IPS-20b (cell line): ENCODE results near the gene COMMD3.
A peak's percentile ranks its signal among the peaks of the same experiment; 100 is the strongest.

Experiments
- H3K27ac ChIP-seq: one replicate; pipeline ENCODE4 v1.5.1; 2013; ENCODE audit warnings: low read length
- H3K27me3 ChIP-seq: 2 replicates; pipeline ENCODE4 v1.6.1; 2013; ENCODE audit warnings: mild to moderate bottlenecking, low read length, inconsistent platforms; ENCODE audit not compliant: insufficient read depth
- H3K36me3 ChIP-seq: 2 replicates; pipeline ENCODE4 v1.6.1; 2013; ENCODE audit warnings: low read depth, mild to moderate bottlenecking, inconsistent platforms, low read length, moderate library complexity; ENCODE audit not compliant: insufficient read depth
- H3K4me1 ChIP-seq: 2 replicates; pipeline ENCODE4 v1.6.1; 2013; ENCODE audit warnings: mild to moderate bottlenecking, control low read depth, inconsistent platforms, low read length, moderate library complexity; ENCODE audit not compliant: insufficient read depth
- H3K4me3 ChIP-seq: 2 replicates; pipeline ENCODE4 v1.5.1; 2013; ENCODE audit warnings: mild to moderate bottlenecking, low read length, inconsistent platforms
- H3K9ac ChIP-seq: 2 replicates; pipeline ENCODE4 v1.6.1; 2013; ENCODE audit warnings: low read depth, mild to moderate bottlenecking, inconsistent platforms, low read length, moderate library complexity
- H3K9me3 ChIP-seq: 2 replicates; pipeline ENCODE4 v1.6.1; 2013; ENCODE audit warnings: mild to moderate bottlenecking, low read depth, low read length, inconsistent platforms; ENCODE audit not compliant: insufficient read depth

COMMD3 gene

DNA sequence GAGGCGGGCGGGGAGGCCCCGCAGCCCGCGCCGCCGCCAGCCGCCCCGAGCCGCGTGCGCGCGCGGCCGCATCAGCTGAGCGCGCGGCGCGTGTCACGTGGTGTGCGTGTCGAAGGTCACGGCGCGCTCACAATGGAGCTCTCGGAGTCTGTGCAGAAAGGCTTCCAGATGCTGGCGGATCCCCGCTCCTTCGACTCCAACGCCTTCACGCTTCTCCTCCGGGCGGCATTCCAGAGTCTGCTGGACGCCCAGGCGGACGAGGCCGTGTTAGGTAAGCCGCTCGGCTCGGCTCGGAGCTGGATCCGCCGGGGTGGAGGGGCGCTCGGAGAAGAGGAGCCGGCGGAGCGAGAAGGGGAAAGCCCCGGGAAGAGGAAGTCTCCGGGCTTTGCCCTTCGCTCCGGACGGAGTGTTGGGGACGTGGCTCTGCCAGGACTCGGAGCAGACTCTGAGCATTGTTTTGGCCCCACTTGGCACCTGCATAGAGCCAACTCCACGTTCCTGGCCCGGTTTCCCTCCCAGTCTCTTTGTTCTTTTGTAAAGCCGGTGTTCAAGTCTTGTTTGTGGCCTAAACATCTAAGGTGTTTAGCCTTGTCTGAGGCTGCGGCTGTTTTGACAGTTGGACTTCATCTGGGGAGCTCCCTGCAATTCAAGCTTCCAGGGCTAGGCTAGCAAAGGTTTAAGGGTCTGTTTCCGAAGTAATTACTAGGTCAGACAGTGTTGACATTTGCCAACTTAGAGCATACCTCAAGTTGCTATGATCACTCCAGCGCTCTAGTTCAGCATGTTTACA is at the start of gene COMMD3:
Gene COMMD3 (plus strand): TSS at position 103 of the 790 bp plus-strand sequence. CDS start 30 bp downstream, at position 133.
- Histone ChIP-seq H3K9me3 (no peaks in the 10 kb centered on the region), H3K36me3 (no peaks in the 10 kb centered on the region), H3K9ac (peak within 1 kb of the TSS; percentile 19; the same call in 1 of the 2 replicates), H3K27me3 (peaks cover 70% of the 10 kb centered on the region), H3K4me3 (peak within 1 kb of the TSS; percentile 80), H3K4me1 (peaks cover 22% of the 10 kb centered on the region; the same call in 1 of the 2 replicates), H3K27ac (no peak within 1 kb of the TSS)

DNA sequence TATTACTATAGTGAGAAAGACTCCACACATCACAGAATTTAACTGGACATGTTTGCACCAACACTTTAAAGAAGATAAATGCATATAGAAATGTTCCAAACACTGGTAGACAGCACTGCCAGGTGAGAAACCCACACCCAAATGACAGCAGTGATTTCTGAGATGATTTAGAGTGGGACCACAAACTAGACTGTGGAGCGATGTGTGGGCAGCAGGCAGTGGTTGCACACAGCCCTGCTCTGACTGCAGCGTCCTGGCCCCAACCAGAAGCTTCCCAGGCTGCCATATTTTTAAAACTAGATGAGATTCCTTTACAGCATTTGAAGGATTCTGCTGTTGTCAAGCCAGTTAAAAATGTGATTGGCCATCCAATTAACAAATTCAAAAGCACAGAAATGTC is 47.7 kb upstream of the COMMD3 start:
- no peaks in the 10 kb centered on the region for H3K9me3 ChIP-seq
- H3K4me3 ChIP-seq, result no peak overlapping the region
- H3K27me3 ChIP-seq, result no peaks in the 10 kb centered on the region
- no peak overlapping the region for H3K27ac ChIP-seq
- H3K36me3 ChIP-seq, result no peaks in the 10 kb centered on the region
- no peaks in the 10 kb centered on the region for H3K4me1 ChIP-seq
- H3K9ac ChIP-seq, result no peak overlapping the region

DNA sequence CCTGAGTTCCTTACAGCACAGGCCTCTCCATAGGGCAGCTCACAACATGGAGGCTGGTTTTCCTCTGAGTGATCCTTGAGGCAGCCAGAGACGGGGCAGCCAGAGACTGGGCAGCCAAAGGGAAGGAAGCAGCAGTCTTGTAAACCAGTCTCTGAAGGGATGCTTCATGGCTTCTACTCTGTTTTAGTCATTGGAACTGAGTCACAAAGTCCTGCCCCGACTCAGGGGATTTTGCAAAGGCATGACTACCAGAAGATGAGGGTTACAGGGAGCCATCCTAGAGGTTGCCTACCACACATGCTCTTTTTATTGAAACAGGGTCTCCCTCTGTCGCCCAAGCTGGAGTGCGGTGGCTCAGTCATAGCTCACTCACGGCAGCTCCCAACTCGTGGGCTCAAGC is 44.4 kb upstream of the COMMD3 start:
- H3K27ac ChIP-seq, result no peak overlapping the region
- H3K27me3 ChIP-seq, result no peaks in the 10 kb centered on the region
- H3K4me1 ChIP-seq, result no peaks in the 10 kb centered on the region
- H3K36me3 ChIP-seq, result no peaks in the 10 kb centered on the region
- no peak overlapping the region for H3K4me3 ChIP-seq
- H3K9ac ChIP-seq, result no peak overlapping the region
- H3K9me3 ChIP-seq, result no peaks in the 10 kb centered on the region

DNA sequence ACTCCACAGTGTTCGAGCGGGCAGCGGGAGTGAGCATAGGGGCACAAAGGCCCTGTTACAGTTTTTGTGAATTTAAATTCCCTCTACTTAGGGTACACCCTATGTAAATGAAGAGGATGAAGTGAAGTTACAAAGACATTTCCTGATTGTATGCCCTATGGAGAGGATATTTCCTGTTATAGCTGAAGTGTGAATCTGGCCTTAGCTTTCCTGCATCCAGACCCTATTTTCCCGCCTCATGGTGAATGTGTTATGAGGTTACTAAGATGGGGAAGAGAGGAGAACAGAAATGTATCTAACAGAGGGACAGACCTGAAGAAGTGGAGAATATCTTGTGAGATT is 37.8 kb upstream of the COMMD3 start:
- Histone ChIP-seq H3K9ac (no peak overlapping the region), H3K27me3 (no peaks in the 10 kb centered on the region), H3K27ac (no peak overlapping the region), H3K4me3 (0 out of 2 replicates have a peak overlapping the region, but pooled peaks have one; percentile 3), H3K4me1 (peaks cover 19% of the 10 kb centered on the region; the same call in 1 of the 2 replicates), H3K9me3 (no peaks in the 10 kb centered on the region), H3K36me3 (no peaks in the 10 kb centered on the region)

DNA sequence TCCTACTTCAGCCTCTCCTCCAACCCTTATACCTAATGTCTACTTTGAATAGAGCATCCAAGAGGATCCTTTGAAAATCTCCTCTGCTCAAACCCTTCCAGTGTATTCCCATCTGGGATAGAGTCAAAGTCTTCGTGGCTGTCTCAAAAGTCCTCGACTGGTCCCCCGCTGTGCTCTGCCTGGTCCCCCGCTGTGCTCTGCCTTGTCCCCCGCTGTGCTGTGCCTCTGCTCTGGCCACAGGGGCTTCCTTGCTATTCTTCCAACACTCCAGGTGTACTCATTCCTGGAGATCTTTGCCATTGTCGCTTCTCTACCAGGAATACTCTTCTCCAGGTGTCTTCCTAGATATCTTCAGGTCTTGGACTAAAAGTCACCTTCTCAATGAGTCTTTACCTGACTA is 36.1 kb upstream of the COMMD3 start:
- Histone ChIP-seq H3K9ac (no peak overlapping the region), H3K27ac (no peak overlapping the region), H3K4me1 (peaks cover 19% of the 10 kb centered on the region; the same call in 1 of the 2 replicates), H3K27me3 (no peaks in the 10 kb centered on the region), H3K4me3 (no peak overlapping the region), H3K36me3 (no peaks in the 10 kb centered on the region), H3K9me3 (no peaks in the 10 kb centered on the region)

DNA sequence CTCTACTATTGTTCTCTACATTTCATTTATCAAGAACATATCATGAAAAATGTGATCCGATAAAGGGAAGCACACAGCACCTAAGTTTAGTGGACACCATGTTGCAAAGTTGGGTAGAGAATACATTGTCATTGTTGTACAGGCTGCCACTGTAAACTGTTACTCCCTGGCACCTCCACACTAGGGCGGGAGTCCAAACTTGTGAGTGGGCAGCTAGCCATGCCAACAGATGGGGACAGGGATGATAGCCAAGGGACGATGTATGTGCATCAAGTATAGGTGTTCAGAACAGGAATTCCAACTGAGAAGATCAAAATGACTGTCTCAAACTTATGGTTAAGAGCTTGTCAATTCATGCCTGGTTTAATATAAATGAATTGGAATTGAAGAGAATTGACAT is 31.1 kb upstream of the COMMD3 start:
- no peak overlapping the region for H3K9ac ChIP-seq
- no peaks in the 10 kb centered on the region for H3K36me3 ChIP-seq
- H3K27ac ChIP-seq, result no peak overlapping the region
- H3K27me3 ChIP-seq, result no peaks in the 10 kb centered on the region
- H3K4me3 ChIP-seq, result no peak overlapping the region
- H3K9me3 ChIP-seq, result no peaks in the 10 kb centered on the region
- H3K4me1 ChIP-seq, result peaks cover 2% of the 10 kb centered on the region; the same call in 1 of the 2 replicates

DNA sequence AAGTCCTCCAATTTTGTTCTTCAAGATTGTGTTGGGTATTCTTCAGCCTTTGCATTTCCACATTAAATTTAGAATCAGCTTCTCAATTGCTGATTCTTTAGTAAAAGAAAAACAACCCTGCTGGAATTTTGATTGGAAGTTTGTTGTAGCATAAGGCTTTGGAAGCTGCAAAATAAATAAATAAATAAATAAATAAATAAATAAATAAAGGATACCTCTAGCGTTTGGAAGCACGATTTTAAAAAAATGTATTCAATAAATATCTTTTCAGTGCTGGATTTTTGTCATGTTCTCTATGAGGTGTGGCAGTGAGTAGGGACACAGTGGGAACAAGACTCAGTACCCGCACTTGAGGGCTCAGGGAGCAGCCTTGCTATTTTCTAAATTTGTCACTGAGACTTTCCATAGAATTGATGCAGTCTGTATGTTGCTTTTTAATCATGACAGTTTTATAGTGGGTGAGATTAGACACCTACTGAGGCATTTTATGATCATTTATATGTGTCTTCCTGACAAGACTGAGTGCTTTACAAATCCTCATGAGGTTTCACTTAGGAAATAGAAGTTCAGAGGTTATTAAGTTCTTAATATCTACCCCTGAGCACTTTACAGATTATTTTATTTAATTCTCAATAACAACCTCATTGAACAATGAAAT is 22.3 kb upstream of the COMMD3 start:
- no peak overlapping the region for H3K9ac ChIP-seq
- no peaks in the 10 kb centered on the region for H3K9me3 ChIP-seq
- no peak overlapping the region for H3K4me3 ChIP-seq
- no peaks in the 10 kb centered on the region for H3K4me1 ChIP-seq
- H3K27me3 ChIP-seq, result no peaks in the 10 kb centered on the region
- no peaks in the 10 kb centered on the region for H3K36me3 ChIP-seq
- H3K27ac ChIP-seq, result no peak overlapping the region

DNA sequence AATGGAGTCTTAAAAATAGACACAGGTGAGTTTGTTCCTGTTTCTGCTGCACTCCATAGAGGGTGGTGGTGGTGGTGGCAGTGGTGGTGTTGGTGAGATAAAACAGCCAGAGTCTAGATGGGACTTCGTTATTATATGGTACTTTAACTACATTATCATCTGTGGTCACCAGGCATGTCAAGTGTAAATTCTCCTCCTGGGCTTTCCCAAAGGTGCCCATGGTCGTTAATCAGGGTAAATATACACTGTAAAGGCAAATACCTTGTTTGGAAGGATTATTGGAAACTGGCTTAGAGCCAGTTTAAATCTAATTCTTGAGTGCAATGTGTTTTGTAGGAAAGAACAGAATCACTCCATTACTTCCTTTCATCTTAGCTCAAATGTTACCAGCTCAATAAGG is 21.5 kb upstream of the COMMD3 start:
- no peaks in the 10 kb centered on the region for H3K4me1 ChIP-seq
- no peak overlapping the region for H3K27ac ChIP-seq
- H3K27me3 ChIP-seq, result no peaks in the 10 kb centered on the region

DNA sequence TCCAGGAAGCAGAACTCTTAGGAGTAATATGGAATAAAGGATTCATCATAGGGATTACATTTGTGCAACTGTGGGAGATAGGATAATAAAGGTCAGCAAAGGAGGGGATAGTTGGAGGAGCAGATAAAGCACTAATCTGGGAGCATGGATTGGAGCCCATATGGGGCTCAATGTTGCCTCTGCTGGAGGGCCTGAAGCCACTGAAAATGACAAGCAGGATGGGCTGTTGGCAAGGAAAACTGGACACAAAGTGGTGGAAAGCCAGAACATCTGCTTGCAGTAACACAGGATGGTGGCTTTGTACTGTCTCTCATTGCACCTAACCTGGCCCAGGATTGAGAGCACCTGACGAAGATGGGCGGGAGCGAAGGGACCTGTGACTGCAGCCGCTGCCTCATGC is 15.0 kb upstream of the COMMD3 start:
- H3K27me3 ChIP-seq, result no peaks in the 10 kb centered on the region
- H3K36me3 ChIP-seq, result no peaks in the 10 kb centered on the region
- no peak overlapping the region for H3K27ac ChIP-seq
- H3K4me3 ChIP-seq, result no peak overlapping the region
- peaks cover 3% of the 10 kb centered on the region; the same call in 1 of the 2 replicates for H3K9me3 ChIP-seq
- H3K9ac ChIP-seq, result no peak overlapping the region
- H3K4me1 ChIP-seq, result no peaks in the 10 kb centered on the region

More for the DNA sequence above, 21.5 kb upstream of the COMMD3 start:
- Histone ChIP-seq H3K36me3 (no peaks in the 10 kb centered on the region), H3K9ac (no peak overlapping the region), H3K9me3 (no peaks in the 10 kb centered on the region), H3K4me3 (no peak overlapping the region)

DNA sequence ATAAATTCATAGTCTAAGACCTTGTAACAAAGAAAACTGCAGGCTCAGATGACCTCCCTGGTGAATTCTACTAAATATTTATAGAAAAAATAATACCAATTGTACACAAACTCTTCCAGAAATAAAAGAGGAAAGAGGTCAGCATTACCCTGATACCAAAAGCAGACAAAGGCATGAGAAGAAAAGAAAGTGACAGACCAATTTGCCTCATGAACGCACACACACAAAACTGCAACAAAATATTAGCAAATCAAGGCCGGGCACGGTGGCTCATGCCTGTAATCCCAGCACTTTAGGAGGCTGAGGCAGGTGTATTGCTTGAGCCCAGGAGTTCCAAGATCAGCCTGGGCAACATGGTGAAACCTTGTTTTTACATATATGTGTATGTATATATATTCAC is 12.7 kb upstream of the COMMD3 start:
- Histone ChIP-seq H3K27ac (no peak overlapping the region), H3K27me3 (no peaks in the 10 kb centered on the region)

DNA sequence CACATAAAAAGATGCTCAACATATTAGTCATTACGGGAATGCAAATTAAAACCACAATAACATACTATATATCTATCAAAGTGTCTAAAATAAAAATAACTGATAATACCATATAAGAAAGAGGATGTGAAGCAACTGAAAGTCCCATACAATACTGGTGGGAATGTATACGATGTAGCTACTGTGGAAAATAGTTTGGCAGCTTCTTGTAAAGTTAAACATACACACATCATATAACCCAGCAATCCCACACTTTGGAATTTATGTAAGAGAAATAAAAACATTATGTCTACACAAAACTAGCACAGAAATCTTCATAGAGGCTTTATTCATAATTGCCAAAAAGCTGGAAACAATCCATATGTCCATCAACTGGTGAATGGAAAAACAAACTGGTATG is 10.5 kb upstream of the COMMD3 start:
- no peaks in the 10 kb centered on the region for H3K4me1 ChIP-seq
- H3K9me3 ChIP-seq, result peaks cover 3% of the 10 kb centered on the region; the same call in 1 of the 2 replicates
- H3K27me3 ChIP-seq, result no peaks in the 10 kb centered on the region; the same call in 1 of the 2 replicates
- H3K4me3 ChIP-seq, result no peak overlapping the region
- no peak overlapping the region for H3K9ac ChIP-seq
- H3K36me3 ChIP-seq, result no peaks in the 10 kb centered on the region
- no peak overlapping the region for H3K27ac ChIP-seq

More for the DNA sequence above, 12.7 kb upstream of the COMMD3 start:
- Histone ChIP-seq H3K4me3 (no peak overlapping the region), H3K9ac (no peak overlapping the region), H3K4me1 (no peaks in the 10 kb centered on the region), H3K9me3 (peaks cover 3% of the 10 kb centered on the region; the same call in 1 of the 2 replicates), H3K36me3 (no peaks in the 10 kb centered on the region)

DNA sequence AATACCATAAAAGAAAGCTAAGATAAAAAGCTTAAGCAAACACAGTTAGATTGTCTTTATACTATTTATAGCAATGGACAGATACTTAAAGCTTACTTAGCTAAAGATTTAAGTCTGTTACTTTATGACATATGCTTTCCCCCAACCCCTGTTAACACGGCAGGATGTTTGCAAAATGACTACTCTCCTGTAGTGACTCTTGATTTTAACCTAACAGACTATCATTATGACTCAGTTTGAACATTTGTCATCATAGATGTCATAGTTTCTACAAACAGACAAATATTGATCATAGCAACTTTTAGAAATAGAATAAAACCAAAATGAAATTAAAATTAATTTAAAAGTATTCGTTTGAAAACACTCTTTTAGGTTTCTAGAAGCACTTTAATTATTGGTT is 7.8 kb upstream of the COMMD3 start:
- Histone ChIP-seq H3K4me3 (no peak overlapping the region), H3K9ac (no peak overlapping the region)

More for the DNA sequence above, 7.8 kb upstream of the COMMD3 start:
- Histone ChIP-seq H3K4me1 (no peaks in the 10 kb centered on the region), H3K27ac (no peak overlapping the region), H3K36me3 (no peaks in the 10 kb centered on the region), H3K27me3 (peaks cover 7% of the 10 kb centered on the region), H3K9me3 (peaks cover 3% of the 10 kb centered on the region; the same call in 1 of the 2 replicates)
